GM19035 (cell line): ENCODE data around the gene LMCD1.

Source experiments
- ATAC-seq: cut with Tn5 transposase; IDR thresholded peaks from one replicate; pipeline ENCODE4 v1.9.1; 2021; ENCODE audit not compliant: unreplicated experiment

Gene LMCD1

GRCh38 chr3:8608041-8608790 lies 106.6 kb downstream of the LMCD1 start:
- ATAC-seq, result no peak

GRCh38 chr3:8608791-8609467 lies 107.3 kb downstream of the LMCD1 start:
- ATAC-seq, result no peak

GRCh38 chr3:8610951-8611350 lies 109.3 kb downstream of the LMCD1 start:
- no peak for ATAC-seq

GRCh38 chr3:8617921-8618320 lies 116.3 kb downstream of the LMCD1 start:
- ATAC-seq, result no peak

- ATAC-seq, result no peak
Measured at GRCh38 chr3:8618950-8619349, 117.3 kb downstream of the LMCD1 start.

GRCh38 chr3:8619548-8619947 lies 117.9 kb downstream of the LMCD1 start:
- ATAC-seq, result no peak

GRCh38 chr3:8621141-8621540 lies 119.5 kb downstream of the LMCD1 start:
- ATAC-seq, result no peak

- no peak for ATAC-seq
Measured at GRCh38 chr3:8621872-8622271, 120.2 kb downstream of the LMCD1 start.

GRCh38 chr3:8622873-8623691 lies 121.5 kb downstream of the LMCD1 start:
- ATAC-seq, result peak; percentile 92

GRCh38 chr3:8623741-8624140 lies 122.1 kb downstream of the LMCD1 start:
- no peak for ATAC-seq
